ENCODE measurements around the gene MEGF6. TPM values are rescaled to one million over a fixed set of nuclear protein-coding genes. Genes with fewer than 3 reads are reported as not detected.

Gene MEGF6
- total RNA-seq, 1 experiment from 2014 or later, result 32.4 TPM

GRCh38 chr1:3638027-3638426, 26.7 kb upstream of the MEGF6 start:
- H3K4me3 Mint-ChIP-seq (ENCODE audit: low read depth, unreplicated experiment), result no peak overlapping the region
- intact Hi-C loops (cut with micrococcal nuclease; ENCODE audit: unreplicated experiment), result no loop called here
- CTCF ChIA-PET, result no interaction called here
- TF ChIP-seq, protein P1, sequence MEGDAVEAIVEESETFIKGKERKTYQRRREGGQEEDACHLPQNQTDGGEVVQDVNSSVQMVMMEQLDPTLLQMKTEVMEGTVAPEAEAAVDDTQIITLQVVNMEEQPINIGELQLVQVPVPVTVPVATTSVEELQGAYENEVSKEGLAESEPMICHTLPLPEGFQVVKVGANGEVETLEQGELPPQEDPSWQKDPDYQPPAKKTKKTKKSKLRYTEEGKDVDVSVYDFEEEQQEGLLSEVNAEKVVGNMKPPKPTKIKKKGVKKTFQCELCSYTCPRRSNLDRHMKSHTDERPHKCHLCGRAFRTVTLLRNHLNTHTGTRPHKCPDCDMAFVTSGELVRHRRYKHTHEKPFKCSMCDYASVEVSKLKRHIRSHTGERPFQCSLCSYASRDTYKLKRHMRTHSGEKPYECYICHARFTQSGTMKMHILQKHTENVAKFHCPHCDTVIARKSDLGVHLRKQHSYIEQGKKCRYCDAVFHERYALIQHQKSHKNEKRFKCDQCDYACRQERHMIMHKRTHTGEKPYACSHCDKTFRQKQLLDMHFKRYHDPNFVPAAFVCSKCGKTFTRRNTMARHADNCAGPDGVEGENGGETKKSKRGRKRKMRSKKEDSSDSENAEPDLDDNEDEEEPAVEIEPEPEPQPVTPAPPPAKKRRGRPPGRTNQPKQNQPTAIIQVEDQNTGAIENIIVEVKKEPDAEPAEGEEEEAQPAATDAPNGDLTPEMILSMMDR (IDR thresholded peaks at IDR 0.05; ENCODE audit: unreplicated experiment), result no peak
- no peaks in the 10 kb centered on the region for H3K9me3 Mint-ChIP-seq (ENCODE audit: low read depth, unreplicated experiment)
- peaks cover 7% of the 10 kb centered on the region for H3K36me3 Mint-ChIP-seq (ENCODE audit: insufficient read depth, unreplicated experiment)
- no peaks in the 10 kb centered on the region for H3K27me3 Mint-ChIP-seq (ENCODE audit: unreplicated experiment)
- H3K4me1 Mint-ChIP-seq (ENCODE audit: low read depth, unreplicated experiment), result no peaks in the 10 kb centered on the region
- no TSS peak for BruUV-seq (replicated peaks)
- DNase-seq, result no peak
- no peak overlapping the region for H3K27ac Mint-ChIP-seq (ENCODE audit: unreplicated experiment)

GRCh38 chr1:3636531-3636930, 25.2 kb upstream of the MEGF6 start:
- Mint-ChIP-seq H3K36me3 (ENCODE audit: insufficient read depth, unreplicated experiment) (peaks cover 7% of the 10 kb centered on the region), H3K27ac (ENCODE audit: unreplicated experiment) (no peak overlapping the region)

GRCh38 chr1:3636080-3636479, 24.8 kb upstream of the MEGF6 start:
- H3K4me1 Mint-ChIP-seq (ENCODE audit: low read depth, unreplicated experiment), result no peaks in the 10 kb centered on the region
- intact Hi-C loops (cut with micrococcal nuclease; ENCODE audit: unreplicated experiment), result no loop called here
- DNase-seq, result no peak
- TF ChIP-seq, protein P1 (IDR thresholded peaks at IDR 0.05; ENCODE audit: unreplicated experiment), result no peak
- no peaks in the 10 kb centered on the region for H3K27me3 Mint-ChIP-seq (ENCODE audit: unreplicated experiment)
- H3K4me3 Mint-ChIP-seq (ENCODE audit: low read depth, unreplicated experiment), result no peak overlapping the region
- H3K36me3 Mint-ChIP-seq (ENCODE audit: insufficient read depth, unreplicated experiment), result peaks cover 7% of the 10 kb centered on the region
- no peak overlapping the region for H3K27ac Mint-ChIP-seq (ENCODE audit: unreplicated experiment)
- no peaks in the 10 kb centered on the region for H3K9me3 Mint-ChIP-seq (ENCODE audit: low read depth, unreplicated experiment)
- no TSS peak for BruUV-seq (replicated peaks)
- CTCF ChIA-PET, result no interaction called here

More at GRCh38 chr1:3636531-3636930, 25.2 kb upstream of the MEGF6 start:
- intact Hi-C loops (cut with micrococcal nuclease; ENCODE audit: unreplicated experiment), result no loop called here
- Mint-ChIP-seq H3K27me3 (ENCODE audit: unreplicated experiment) (no peaks in the 10 kb centered on the region), H3K9me3 (ENCODE audit: low read depth, unreplicated experiment) (no peaks in the 10 kb centered on the region), H3K4me3 (ENCODE audit: low read depth, unreplicated experiment) (no peak overlapping the region), H3K4me1 (ENCODE audit: low read depth, unreplicated experiment) (no peaks in the 10 kb centered on the region)
- TF ChIP-seq, protein P1 (IDR thresholded peaks at IDR 0.05; ENCODE audit: unreplicated experiment), result no peak
- DNase-seq, result no peak
- BruUV-seq (replicated peaks), result no TSS peak
- CTCF ChIA-PET, result no interaction called here

DNA sequence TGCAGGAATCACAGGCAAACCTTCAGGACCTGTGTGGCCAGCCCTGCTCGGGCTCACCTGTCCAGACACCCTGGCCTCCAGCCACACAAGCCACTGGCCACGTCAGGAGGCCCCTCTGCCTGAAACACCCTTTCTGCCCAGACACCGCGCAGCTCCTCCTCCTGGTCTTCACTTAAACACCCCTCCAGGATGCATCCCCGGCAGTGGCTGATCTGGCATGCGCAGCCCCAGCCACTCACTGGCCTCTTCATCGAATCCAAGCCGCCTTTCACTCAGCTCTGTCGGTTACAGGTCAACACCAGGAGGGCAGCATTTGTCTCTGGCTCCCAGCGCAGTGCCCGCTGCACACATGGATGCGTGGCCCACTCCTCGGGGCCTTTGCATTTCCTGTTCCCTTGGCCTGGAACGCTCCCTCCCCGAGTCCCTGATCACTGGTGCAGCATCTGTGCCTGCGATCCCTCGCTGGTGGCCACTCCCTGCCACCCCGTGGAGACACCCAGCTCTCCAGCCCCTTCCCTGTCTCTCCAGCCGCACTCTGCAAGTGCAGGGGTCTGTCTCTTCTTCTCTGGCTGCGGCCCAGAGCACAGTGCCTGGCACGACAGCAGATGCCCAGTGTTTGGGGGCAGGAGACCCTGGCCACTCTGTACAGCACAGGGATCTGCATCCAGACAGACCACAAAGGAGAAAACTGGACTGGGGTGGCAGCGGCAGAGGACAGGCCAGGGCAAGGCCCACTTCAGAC, 22.9 kb upstream of the MEGF6 start:
- H3K9me3 Mint-ChIP-seq (ENCODE audit: low read depth, unreplicated experiment), result no peaks in the 10 kb centered on the region
- H3K4me1 Mint-ChIP-seq (ENCODE audit: low read depth, unreplicated experiment), result no peaks in the 10 kb centered on the region
- H3K36me3 Mint-ChIP-seq (ENCODE audit: insufficient read depth, unreplicated experiment), result peaks cover 15% of the 10 kb centered on the region
- H3K27ac Mint-ChIP-seq (ENCODE audit: unreplicated experiment), result no peak overlapping the region
- BruUV-seq (replicated peaks), result no TSS peak
- TF ChIP-seq, protein P1 (IDR thresholded peaks at IDR 0.05; ENCODE audit: unreplicated experiment), result no peak
- no peak for DNase-seq
- intact Hi-C loops (cut with micrococcal nuclease; ENCODE audit: unreplicated experiment), result no loop called here
- no peak overlapping the region for H3K4me3 Mint-ChIP-seq (ENCODE audit: low read depth, unreplicated experiment)
- no peaks in the 10 kb centered on the region for H3K27me3 Mint-ChIP-seq (ENCODE audit: unreplicated experiment)
- CTCF ChIA-PET, result no interaction called here

All from Calu3 (cell line).